Hematopoietic multipotent progenitor cell treated with erythropoietin and hydrocortisone succinate and interleukin-3 and kit ligand, for 17 days (in vitro differentiated cells): ENCODE results near the gene CLEC9A.

ENCODE experiments used
- DNase-seq: peaks from one replicate; pipeline ENCODE4 v3.0.0-alpha.2; 2015; ENCODE audit warnings: low spot score

The CLEC9A gene

DNA sequence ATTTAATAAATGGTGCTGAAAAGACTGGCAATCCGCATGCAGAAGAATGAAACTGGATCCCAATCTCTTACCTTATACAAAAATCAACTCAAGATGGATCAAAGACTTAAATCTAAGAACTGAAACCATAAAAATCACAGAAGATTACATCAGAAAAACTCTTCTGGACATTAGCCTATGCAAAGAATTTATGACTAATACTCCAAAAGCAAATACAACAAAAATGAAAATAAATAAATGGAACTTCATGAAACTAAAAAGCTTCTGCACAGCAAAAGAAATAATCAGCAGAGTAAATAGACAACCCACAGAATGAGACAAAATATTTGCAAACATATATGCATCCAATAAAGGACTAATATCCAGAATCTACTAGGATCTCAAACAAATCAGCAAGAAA, 82.6 kb downstream of the CLEC9A start:
- DNase-seq = no peak

DNA sequence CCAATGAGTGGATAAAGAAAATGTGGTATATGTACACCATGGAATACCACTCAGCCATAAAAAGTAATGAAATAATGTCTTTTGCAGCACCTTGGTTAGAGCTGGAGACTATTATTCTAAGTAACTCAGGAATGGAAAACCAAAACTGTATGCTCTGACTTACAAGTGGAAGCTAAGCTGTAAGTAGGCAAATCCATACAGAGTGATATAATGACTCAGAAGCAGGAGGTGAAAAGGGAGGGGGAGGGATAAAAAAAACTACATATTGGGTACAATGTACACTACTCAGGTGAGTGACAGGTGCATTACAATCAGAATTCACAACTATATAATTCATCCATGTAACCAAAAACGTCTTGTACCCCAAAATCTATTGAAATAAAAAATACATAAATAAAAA, 83.4 kb downstream of the CLEC9A start:
- DNase-seq = no peak

DNA sequence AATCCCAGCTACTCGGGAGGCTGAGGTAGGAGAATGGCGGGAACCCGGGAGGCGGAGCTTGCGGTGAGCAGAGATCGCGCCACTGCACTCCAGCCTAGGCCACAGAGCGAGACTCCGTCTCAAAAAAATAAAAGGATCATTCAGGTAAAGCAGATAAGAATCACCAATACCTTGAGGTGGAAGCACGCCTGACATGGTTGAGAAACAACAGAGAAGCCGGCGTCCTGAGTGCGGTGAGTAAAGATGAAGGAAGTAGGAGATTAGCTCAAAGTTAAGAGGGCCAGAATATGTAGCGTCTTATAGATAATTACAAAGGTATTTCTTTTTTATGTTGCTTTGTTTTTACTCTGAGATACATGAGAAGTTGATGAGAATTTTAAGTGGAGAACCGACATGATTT, 84.8 kb downstream of the CLEC9A start:
- no peak for DNase-seq
